Psoas muscle (tissue), 8 donors: Measurements from ENCODE around the gene EGR1. TPM values are rescaled to one million over a fixed set of nuclear protein-coding genes. Genes with fewer than 3 reads are reported as not detected.

Experiments
- ATAC-seq, 4 donors: fragments of 200-7000 bp; cut with Tn5 transposase; one replicate each; pipeline ENCODE4 v1.9.1; 2020; ENCODE audit warnings: moderate library complexity in 3 of 4, mild to moderate bottlenecking in 2 of 4
- DNase-seq, 2 donors: peaks; one replicate each; pipeline ENCODE4 v3.0.0-alpha.2; 2020
- H3K27ac ChIP-seq: fragments of 200-600 bp; one replicate; pipeline ENCODE4 v1.8.0; 2022
- H3K27me3 ChIP-seq, 3 donors: fragments of 200-600 bp in 1 of 3; one replicate each; pipeline versions ENCODE4 v1.6.1 to v1.8.0; 2013 to 2022; ENCODE audit warnings: low read length in 2 of 3, mild to moderate bottlenecking in 2 of 3, moderate library complexity in 1 of 3; ENCODE audit not compliant: insufficient read depth in 3 of 3
- H3K36me3 ChIP-seq, 2 donors: fragments of 200-600 bp in 1 of 2; one replicate each; pipeline versions ENCODE4 v1.6.1 to v1.8.0; 2013 to 2022; ENCODE audit warnings: low read depth in 1 of 2, mild to moderate bottlenecking in 1 of 2, moderate library complexity in 1 of 2; ENCODE audit not compliant: insufficient read depth in 1 of 2
- H3K4me1 ChIP-seq: fragments of 200-600 bp; one replicate; pipeline ENCODE4 v1.8.0; 2022
- H3K4me3 ChIP-seq: fragments of 200-600 bp; one replicate; pipeline ENCODE4 v1.8.0; 2022; ENCODE audit warnings: mild to moderate bottlenecking
- H3K9me3 ChIP-seq: fragments of 200-600 bp; one replicate; pipeline ENCODE4 v1.8.0; 2022
- WGBS, 3 donors: extraction: QIAGEN DNeasy Blood & Tissue Kit; methylation state at CpG; one replicate each; pipeline versions ENCODE4 v1.1.6 to v1.1.7; 2013; 5-methylcytosine and 5-hydroxymethylcytosine counted together
- intact Hi-C, 2 donors: fragments of 100-400 bp; cut with DNase I; formaldehyde crosslinking; loops; one replicate each; pipeline versions ENCODE4 v1.11.0 to v1.14.2; 2022
- polyA plus RNA-seq, 3 donors: library from polyadenylated mRNA; stranded (reverse); fragments of 200-250 nt; gene quantifications; one replicate each; pipeline ENCODE4 v1.2.3, GENCODE V29; 2013
- total RNA-seq, 4 donors: library from RNA; stranded (reverse); fragmentation: NEBNext Ultra II Directional in 2 of 4; extraction: Animal tissue kit (Norgen Biotek cat#: 25700) in 2 of 4; gene quantifications; one replicate each; pipeline versions ENCODE4 v1.2.1 to v1.2.4, GENCODE V29; 2021 to 2023
- TF ChIP-seq, protein P1 (sequence below): fragments of 200-600 bp; IDR thresholded peaks from one replicate; pipeline ENCODE4 v1.8.0; 2022; ENCODE audit warnings: antibody characterized with exemption
- donor health status: healthy with polysubstance abuse.
- donor health status: DM: no; HTN: no; CAD: no; lungs with moderate emphysema.
- donor health status: Bipolar disorder and iron deficiency.
- donor health status: healthy.
- donor health status: DM: yes; HTN: yes; CAD: no.
- donor health status: DM: no; HTN: no; CAD: no.
- donor health status: DM: no; HTN: no; CAD: no.
- donor health status: DM: yes; HTN: yes; CAD: no.

The EGR1 gene
- total and polyA plus RNA-seq, 7 donors, result 10.0 to 171 (median 34.8) TPM

DNA sequence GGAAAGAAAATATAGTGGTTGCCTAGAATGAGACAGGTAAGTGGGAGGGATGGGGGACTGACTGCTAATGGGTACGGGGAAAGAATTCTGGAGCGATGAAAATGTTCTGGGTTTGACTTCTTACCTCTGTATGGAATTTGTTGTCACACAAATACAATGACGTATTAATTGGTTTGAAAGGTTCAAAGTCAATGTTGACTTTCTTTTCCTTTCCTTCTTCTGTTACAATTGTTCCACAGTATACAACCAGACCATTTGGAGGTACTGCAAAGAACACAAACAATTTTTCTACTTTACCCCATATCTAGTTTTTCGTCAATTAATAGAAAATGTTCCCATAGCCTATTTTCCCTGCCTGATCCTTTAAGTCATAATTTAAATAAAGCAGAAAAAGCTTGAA, 52.2 kb downstream of the EGR1 start:
- intact Hi-C loops, result no loop called here
- Histone ChIP-seq H3K4me3 (no peak overlapping the region), H3K27me3 (no peaks in the 10 kb centered on the region), H3K36me3 (peaks cover 7 to 63% of the 10 kb centered on the region in 2 donors), H3K4me1 (peaks cover 7% of the 10 kb centered on the region), H3K27ac (no peak overlapping the region), H3K9me3 (no peaks in the 10 kb centered on the region)
- DNase-seq (no peak), ATAC-seq (no peak)
- WGBS, 3 donors, result 94 to 98% (median 96%) methylated on average over 4 of the region's 4 CpGs
- TF ChIP-seq, protein P1, sequence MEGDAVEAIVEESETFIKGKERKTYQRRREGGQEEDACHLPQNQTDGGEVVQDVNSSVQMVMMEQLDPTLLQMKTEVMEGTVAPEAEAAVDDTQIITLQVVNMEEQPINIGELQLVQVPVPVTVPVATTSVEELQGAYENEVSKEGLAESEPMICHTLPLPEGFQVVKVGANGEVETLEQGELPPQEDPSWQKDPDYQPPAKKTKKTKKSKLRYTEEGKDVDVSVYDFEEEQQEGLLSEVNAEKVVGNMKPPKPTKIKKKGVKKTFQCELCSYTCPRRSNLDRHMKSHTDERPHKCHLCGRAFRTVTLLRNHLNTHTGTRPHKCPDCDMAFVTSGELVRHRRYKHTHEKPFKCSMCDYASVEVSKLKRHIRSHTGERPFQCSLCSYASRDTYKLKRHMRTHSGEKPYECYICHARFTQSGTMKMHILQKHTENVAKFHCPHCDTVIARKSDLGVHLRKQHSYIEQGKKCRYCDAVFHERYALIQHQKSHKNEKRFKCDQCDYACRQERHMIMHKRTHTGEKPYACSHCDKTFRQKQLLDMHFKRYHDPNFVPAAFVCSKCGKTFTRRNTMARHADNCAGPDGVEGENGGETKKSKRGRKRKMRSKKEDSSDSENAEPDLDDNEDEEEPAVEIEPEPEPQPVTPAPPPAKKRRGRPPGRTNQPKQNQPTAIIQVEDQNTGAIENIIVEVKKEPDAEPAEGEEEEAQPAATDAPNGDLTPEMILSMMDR, result no peak

Other genes with a start within 250 kb of the EGR1 start
- gene GFRA3, start 190.9 kb upstream of the EGR1 start, total RNA-seq, result under 1 TPM in 2 of 4 donors, not detected in 2; 0.15 to 0.17 TPM
- under 1 TPM; 0.04 to 0.10 (median 0.10) TPM for gene GFRA3, start 190.9 kb upstream of the EGR1 start, polyA plus RNA-seq
- not detected for gene CDC25C, start 133.7 kb upstream of the EGR1 start, total RNA-seq
- under 1 TPM in 1 of 3 donors, not detected in 2; 0.12 TPM for gene CDC25C, start 133.7 kb upstream of the EGR1 start, polyA plus RNA-seq
- 10 to 100 TPM; 35.9 to 57.6 (median 36.9) TPM for gene FAM53C, start 127.2 kb upstream of the EGR1 start, total RNA-seq
- 10 to 100 TPM; 10.8 to 50.3 (median 23.5) TPM for gene FAM53C, start 127.2 kb upstream of the EGR1 start, polyA plus RNA-seq
- 10 to 100 TPM; 49.0 to 58.3 (median 54.1) TPM for gene KDM3B, start 112.8 kb upstream of the EGR1 start, total RNA-seq
- 10 to 100 TPM; 11.7 to 52.7 (median 28.9) TPM for gene KDM3B, start 112.8 kb upstream of the EGR1 start, polyA plus RNA-seq
- 1 to 10 TPM; 1.3 to 6.6 (median 3.1) TPM for gene REEP2, start 26.4 kb upstream of the EGR1 start, total RNA-seq
- 1 to 10 TPM in 2 of 3 donors, under 1 TPM in 1; 0.85 to 3.4 (median 1.5) TPM for gene REEP2, start 26.4 kb upstream of the EGR1 start, polyA plus RNA-seq
- 100 to 1,000 TPM in 3 of 4 donors, 10 to 100 TPM in 1; 84.2 to 174 (median 150) TPM for gene ETF1, start 77.8 kb downstream of the EGR1 start, total RNA-seq
- gene ETF1, start 77.8 kb downstream of the EGR1 start, polyA plus RNA-seq, result 100 to 1,000 TPM in 2 of 3 donors, 10 to 100 TPM in 1; 72.3 to 212 (median 157) TPM
- 100 to 1,000 TPM; 321 to 498 (median 441) TPM for gene HSPA9, start 109.9 kb downstream of the EGR1 start, total RNA-seq
- gene HSPA9, start 109.9 kb downstream of the EGR1 start, polyA plus RNA-seq, result 100 to 1,000 TPM; 289 to 718 (median 626) TPM